HEK293 (cell line): Measurements from ENCODE around the gene FRRS1L.

Source experiments
- MZF1 ChIP-seq: fragments of 450-650 bp; formaldehyde crosslinking; IDR thresholded peaks from 2 replicates; pipeline ENCODE4 v1.5.1; 2017; ENCODE audit warnings: missing biosample characterization, missing genetic modification characterization, borderline replicate concordance
- ZNF175 ChIP-seq: fragments of 450-650 bp; formaldehyde crosslinking; IDR thresholded peaks from 2 replicates; pipeline ENCODE4 v1.5.1; 2016; ENCODE audit warnings: missing biosample characterization, missing genetic modification characterization
- ZNF223 ChIP-seq: fragments of 450-650 bp; formaldehyde crosslinking; IDR thresholded peaks from 2 replicates; pipeline ENCODE4 v1.5.1; 2016; ENCODE audit warnings: missing biosample characterization, missing genetic modification characterization
- ZNF354C ChIP-seq: fragments of 450-650 bp; formaldehyde crosslinking; IDR thresholded peaks from 2 replicates; pipeline ENCODE4 v1.5.1; 2016; ENCODE audit warnings: missing biosample characterization, missing genetic modification characterization, low read depth, borderline replicate concordance
- TF ChIP-seq, protein P1 (sequence below): fragments of 450-650 bp; formaldehyde crosslinking; IDR thresholded peaks from 2 replicates; pipeline ENCODE4 v1.5.1; 2016; ENCODE audit warnings: missing biosample characterization, missing genetic modification characterization

DNA sequence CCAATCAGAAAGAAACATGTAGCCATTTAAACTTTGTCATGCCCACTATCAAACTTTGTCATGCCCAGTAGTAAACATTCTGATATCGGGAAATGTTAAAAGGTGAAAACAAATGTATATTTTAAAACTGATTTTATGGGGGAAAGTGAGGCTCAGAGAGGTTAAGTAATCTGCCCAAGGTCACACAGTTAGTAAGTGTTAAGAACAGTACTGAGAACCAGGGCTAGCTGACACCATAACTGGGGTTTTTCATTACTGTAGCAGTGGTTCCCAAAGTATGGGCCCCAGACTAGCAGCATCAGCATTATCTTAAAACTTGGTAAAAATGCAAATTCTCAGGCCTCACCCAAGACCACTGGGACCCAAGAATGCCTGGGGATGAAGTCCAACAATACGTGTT, 9.9 kb upstream of the FRRS1L start:
- TF ChIP-seq ZNF354C (tag by site-specific recombination) = no peak
- no peak for TF ChIP-seq MZF1
- TF ChIP-seq, protein P1, sequence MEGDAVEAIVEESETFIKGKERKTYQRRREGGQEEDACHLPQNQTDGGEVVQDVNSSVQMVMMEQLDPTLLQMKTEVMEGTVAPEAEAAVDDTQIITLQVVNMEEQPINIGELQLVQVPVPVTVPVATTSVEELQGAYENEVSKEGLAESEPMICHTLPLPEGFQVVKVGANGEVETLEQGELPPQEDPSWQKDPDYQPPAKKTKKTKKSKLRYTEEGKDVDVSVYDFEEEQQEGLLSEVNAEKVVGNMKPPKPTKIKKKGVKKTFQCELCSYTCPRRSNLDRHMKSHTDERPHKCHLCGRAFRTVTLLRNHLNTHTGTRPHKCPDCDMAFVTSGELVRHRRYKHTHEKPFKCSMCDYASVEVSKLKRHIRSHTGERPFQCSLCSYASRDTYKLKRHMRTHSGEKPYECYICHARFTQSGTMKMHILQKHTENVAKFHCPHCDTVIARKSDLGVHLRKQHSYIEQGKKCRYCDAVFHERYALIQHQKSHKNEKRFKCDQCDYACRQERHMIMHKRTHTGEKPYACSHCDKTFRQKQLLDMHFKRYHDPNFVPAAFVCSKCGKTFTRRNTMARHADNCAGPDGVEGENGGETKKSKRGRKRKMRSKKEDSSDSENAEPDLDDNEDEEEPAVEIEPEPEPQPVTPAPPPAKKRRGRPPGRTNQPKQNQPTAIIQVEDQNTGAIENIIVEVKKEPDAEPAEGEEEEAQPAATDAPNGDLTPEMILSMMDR = no peak
- TF ChIP-seq ZNF175 (tag by site-specific recombination) = no peak
- no peak for TF ChIP-seq ZNF223 (tag by site-specific recombination)
